Measurements from ENCODE around the gene TAGLN. TPM values are rescaled to one million over a fixed set of nuclear protein-coding genes. Genes with fewer than 3 reads are reported as not detected.

The TAGLN gene
- total and polyA plus RNA-seq, 9 of the 15 experiments (the other 6 are each of a cell fraction or from before 2014, with no cell fraction given): 0.21 to 4.9 (median 1.1) TPM

DNA sequence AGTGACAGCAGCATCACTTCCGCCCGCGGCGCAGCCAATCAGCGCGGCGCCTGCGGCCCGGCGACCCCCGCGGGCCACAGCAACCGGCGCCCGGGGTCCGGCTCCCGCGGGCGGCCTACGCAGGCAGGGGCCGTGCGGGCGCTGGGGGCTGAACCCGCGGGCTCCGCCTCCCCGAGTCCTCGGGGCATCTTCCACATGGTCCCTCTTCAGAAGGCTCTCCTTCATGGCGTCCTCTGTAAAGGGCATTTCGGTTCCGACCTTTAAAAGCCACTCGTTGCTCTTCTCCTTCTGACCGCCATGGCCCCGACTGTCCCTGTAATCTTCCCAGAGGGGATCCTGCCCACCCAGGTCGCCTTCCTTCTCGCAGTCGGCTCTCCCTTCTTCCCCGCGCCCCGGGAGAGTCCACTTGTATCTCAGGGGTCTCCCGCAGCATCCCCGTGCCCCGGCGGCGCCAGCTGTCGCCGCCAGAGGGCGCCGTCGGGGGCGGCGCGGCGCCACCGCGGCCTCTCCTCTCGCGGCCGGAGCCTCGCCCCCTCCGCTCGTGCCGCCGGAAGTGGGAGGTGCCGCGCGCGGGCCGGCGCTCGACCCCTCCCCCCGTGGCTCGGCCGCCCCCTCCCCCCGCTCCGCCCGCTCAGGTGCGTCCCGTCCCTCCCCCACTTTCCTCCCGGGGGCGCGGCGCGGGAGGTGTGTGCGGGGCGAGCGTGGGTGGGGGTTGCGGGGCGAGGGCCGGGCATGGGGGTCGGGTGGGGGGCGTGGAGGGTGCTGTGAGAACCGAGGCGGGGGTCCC, 33.1 kb downstream of the TAGLN start, which contains the start of gene RNF214 (continued):
- TF ChIP-seq, protein P1, sequence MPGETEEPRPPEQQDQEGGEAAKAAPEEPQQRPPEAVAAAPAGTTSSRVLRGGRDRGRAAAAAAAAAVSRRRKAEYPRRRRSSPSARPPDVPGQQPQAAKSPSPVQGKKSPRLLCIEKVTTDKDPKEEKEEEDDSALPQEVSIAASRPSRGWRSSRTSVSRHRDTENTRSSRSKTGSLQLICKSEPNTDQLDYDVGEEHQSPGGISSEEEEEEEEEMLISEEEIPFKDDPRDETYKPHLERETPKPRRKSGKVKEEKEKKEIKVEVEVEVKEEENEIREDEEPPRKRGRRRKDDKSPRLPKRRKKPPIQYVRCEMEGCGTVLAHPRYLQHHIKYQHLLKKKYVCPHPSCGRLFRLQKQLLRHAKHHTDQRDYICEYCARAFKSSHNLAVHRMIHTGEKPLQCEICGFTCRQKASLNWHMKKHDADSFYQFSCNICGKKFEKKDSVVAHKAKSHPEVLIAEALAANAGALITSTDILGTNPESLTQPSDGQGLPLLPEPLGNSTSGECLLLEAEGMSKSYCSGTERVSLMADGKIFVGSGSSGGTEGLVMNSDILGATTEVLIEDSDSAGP (CRISPR knock-in tag; IDR thresholded peaks at IDR 0.05): no peak
- TF ChIP-seq STAG1 (CRISPR knock-in tag; IDR thresholded peaks at IDR 0.05; ENCODE audit: borderline replicate concordance) (no peak), ZNF133 (CRISPR knock-in tag; IDR thresholded peaks at IDR 0.05) (no peak), HNRNPLL (IDR thresholded peaks at IDR 0.05; ENCODE audit: low read depth, low read length, poor library complexity, severe bottlenecking) (peak; percentile 71), ZNF41 (CRISPR knock-in tag; conservative IDR thresholded peaks at IDR 0.05) (no peak), L3MBTL2 (IDR thresholded peaks at IDR 0.05) (no peak), RNF2 (IDR thresholded peaks at IDR 0.05) (no peak), FOSL1 (tag; conservative IDR thresholded peaks at IDR 0.05) (peak; percentile 24; the same call in 1 of the 2 replicates), KAT2B (IDR thresholded peaks at IDR 0.05; ENCODE audit: low read depth, low read length) (no peak), PBX2 (CRISPR knock-in tag; IDR thresholded peaks at IDR 0.05; ENCODE audit: low read depth) (no peak), PBX2 (tag; conservative IDR thresholded peaks at IDR 0.05; ENCODE audit: low read depth) (no peak), KLF6 (CRISPR knock-in tag; IDR thresholded peaks at IDR 0.05; ENCODE audit: borderline replicate concordance) (no peak), NBN (IDR thresholded peaks at IDR 0.05; ENCODE audit: low read depth) (0 out of 2 replicates have a peak, but pooled peaks have one; percentile 21), PHF21A (IDR thresholded peaks at IDR 0.05; ENCODE audit: borderline replicate concordance, low read depth) (no peak), NRF1 (conservative IDR thresholded peaks at IDR 0.05 in 1 of 2, IDR thresholded peaks at IDR 0.05 in 1 of 2) (peak in 1 of 2 experiments; percentile 41; a peak in 2 of 4 replicates), MTA3 (IDR thresholded peaks at IDR 0.05; ENCODE audit: borderline replicate concordance) (peak; percentile 80), ZNF444 (CRISPR knock-in tag; IDR thresholded peaks at IDR 0.05) (no peak), UBTF (IDR thresholded peaks at IDR 0.05; ENCODE audit: borderline replicate concordance in 1 of 2, low read depth in 2 of 2, low read length in 2 of 2) (no peak), SPI1 (IDR thresholded peaks at IDR 0.05; ENCODE audit: borderline replicate concordance, low read depth, low read length) (0 out of 2 replicates have a peak, but pooled peaks have one; percentile 66), POLR2A (conservative IDR thresholded peaks at IDR 0.05) (peak; percentile 83), BCOR (IDR thresholded peaks at IDR 0.05) (no peak)
- TF ChIP-seq, protein P2, sequence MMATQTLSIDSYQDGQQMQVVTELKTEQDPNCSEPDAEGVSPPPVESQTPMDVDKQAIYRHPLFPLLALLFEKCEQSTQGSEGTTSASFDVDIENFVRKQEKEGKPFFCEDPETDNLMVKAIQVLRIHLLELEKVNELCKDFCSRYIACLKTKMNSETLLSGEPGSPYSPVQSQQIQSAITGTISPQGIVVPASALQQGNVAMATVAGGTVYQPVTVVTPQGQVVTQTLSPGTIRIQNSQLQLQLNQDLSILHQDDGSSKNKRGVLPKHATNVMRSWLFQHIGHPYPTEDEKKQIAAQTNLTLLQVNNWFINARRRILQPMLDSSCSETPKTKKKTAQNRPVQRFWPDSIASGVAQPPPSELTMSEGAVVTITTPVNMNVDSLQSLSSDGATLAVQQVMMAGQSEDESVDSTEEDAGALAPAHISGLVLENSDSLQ (IDR thresholded peaks at IDR 0.05): no peak

All from K562 (cell line).